ENCODE results near the gene TRIM46. TPM values are rescaled to one million over a fixed set of nuclear protein-coding genes. Genes with fewer than 3 reads are reported as not detected.

The TRIM46 gene
- total RNA-seq, 1 experiment from 2014 or later: 18.4 TPM

DNA sequence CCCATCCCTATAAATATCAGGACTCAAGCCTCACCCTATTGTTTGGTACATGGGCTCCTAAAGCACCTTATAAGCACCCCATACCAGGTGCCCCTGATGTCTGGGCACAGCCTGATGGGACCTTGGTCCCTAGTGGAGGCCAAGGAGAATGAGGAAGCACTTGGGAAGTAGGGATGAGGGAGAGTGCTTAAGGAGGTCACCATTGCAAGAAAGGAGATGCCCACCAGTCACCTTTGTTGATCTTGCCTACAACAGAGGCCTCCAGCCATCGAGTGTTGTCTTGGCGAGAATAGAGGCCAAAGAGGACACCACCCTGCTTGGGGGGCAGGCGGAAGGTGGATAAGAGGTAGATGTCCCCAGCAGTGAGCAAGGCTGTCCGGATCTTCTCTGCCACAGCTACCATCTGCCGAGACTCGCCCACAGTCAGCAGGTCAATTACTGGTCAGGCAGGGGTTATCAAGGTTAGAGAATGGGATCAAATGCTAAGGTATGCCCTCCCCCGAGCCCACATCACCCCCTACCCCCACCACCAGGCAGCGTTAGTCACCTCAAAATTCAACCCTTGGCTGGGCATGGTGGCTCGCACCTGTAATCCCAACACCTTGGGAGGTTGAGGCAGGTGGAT, 32.4 kb downstream of the TRIM46 start:
- Histone ChIP-seq H4K8ac (replicated peaks; ENCODE audit: insufficient read length, low read depth, low read length) (no peak overlapping the region), H3K79me1 (ENCODE audit: insufficient read depth, low read depth, low read length, poor library complexity, severe bottlenecking) (no peaks in the 10 kb centered on the region), H2BK120ac (ENCODE audit: low read depth, low read length, poor library complexity, severe bottlenecking) (no peak overlapping the region), H4K20me1 (ENCODE audit: control insufficient read depth, insufficient read depth, insufficient read length) (peaks cover 2% of the 10 kb centered on the region), H2BK5ac (ENCODE audit: insufficient read length, low read length) (no peak overlapping the region), H3K23ac (ENCODE audit: insufficient read length, low read depth, low read length) (no peak overlapping the region), H3K18ac (ENCODE audit: insufficient read length, low read depth, low read length) (no peak overlapping the region), H3K27me3 (ENCODE audit: insufficient read depth, low read length) (no peaks in the 10 kb centered on the region), H3K4me2 (ENCODE audit: insufficient read depth, insufficient read length, low read length) (no peak overlapping the region), H4K5ac (ENCODE audit: insufficient read length, low read depth, low read length) (no peak overlapping the region), H3K79me2 (ENCODE audit: insufficient read depth, low read length) (no peaks in the 10 kb centered on the region), H3K4me1 (ENCODE audit: insufficient read depth, low read length) (peaks cover 2% of the 10 kb centered on the region; the same call in 1 of the 2 replicates), H3K27ac (ENCODE audit: insufficient read length, low read depth, low read length) (no peak overlapping the region), H3K14ac (ENCODE audit: insufficient read depth, low read length) (no peak overlapping the region), H3K23me2 (ENCODE audit: insufficient read length, low read depth, low read length, poor library complexity, severe bottlenecking) (peaks cover 6% of the 10 kb centered on the region), H2AK5ac (ENCODE audit: insufficient read length, low read length) (no peak overlapping the region), H3K9me3 (ENCODE audit: control insufficient read depth, low read depth, low read length) (no peaks in the 10 kb centered on the region), H2AFZ (ENCODE audit: low read length) (no peak overlapping the region), H3K4ac (ENCODE audit: low read depth, low read length) (no peak overlapping the region), H2BK20ac (ENCODE audit: low read depth, low read length, poor library complexity, severe bottlenecking) (no peak overlapping the region), H3K56ac (ENCODE audit: insufficient read length, low read depth, low read length) (no peak overlapping the region), H3T11ph (ENCODE audit: low read length) (no peak overlapping the region), H2BK15ac (ENCODE audit: low read depth, low read length) (no peak overlapping the region), H3K9ac (ENCODE audit: extremely low read depth, insufficient read length, low read length) (no peak overlapping the region), H4K91ac (ENCODE audit: insufficient read length, low read depth, low read length) (no peak overlapping the region), H2BK12ac (ENCODE audit: insufficient read length, low read depth, low read length) (no peak overlapping the region)
- H3K36me3 Mint-ChIP-seq (ENCODE audit: insufficient read depth in 1 of 3, low read depth in 3 of 3): peaks cover 17 to 41% (median 40%) of the 10 kb centered on the region in 3 experiments; a peak in 6 of 7 replicates
- no CpG with 5 or more reads among the region's 9 CpGs for WGBS (ENCODE audit: extremely low coverage, insufficient read length, low lambda C conversion rate)
- no peak overlapping the region; a peak in 1 of 5 replicates for H3K4me3 Mint-ChIP-seq
- no peaks in the 10 kb centered on the region for H3K9me3 Mint-ChIP-seq
- no peak for DNase-seq
- H3K4me1 Mint-ChIP-seq: peaks cover 30 to 31% of the 10 kb centered on the region in 2 experiments
- peaks cover 14% of the 10 kb centered on the region for H3K27me3 Mint-ChIP-seq (ENCODE audit: low read depth)
- peak overlapping the region in 1 of 3 experiments; percentile 25; a peak in 2 of 7 replicates for H3K27ac Mint-ChIP-seq
- TF ChIP-seq, protein P1, sequence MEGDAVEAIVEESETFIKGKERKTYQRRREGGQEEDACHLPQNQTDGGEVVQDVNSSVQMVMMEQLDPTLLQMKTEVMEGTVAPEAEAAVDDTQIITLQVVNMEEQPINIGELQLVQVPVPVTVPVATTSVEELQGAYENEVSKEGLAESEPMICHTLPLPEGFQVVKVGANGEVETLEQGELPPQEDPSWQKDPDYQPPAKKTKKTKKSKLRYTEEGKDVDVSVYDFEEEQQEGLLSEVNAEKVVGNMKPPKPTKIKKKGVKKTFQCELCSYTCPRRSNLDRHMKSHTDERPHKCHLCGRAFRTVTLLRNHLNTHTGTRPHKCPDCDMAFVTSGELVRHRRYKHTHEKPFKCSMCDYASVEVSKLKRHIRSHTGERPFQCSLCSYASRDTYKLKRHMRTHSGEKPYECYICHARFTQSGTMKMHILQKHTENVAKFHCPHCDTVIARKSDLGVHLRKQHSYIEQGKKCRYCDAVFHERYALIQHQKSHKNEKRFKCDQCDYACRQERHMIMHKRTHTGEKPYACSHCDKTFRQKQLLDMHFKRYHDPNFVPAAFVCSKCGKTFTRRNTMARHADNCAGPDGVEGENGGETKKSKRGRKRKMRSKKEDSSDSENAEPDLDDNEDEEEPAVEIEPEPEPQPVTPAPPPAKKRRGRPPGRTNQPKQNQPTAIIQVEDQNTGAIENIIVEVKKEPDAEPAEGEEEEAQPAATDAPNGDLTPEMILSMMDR (conservative IDR thresholded peaks at IDR 0.05): no peak

All from H9 (cell line).